ENCODE data around the gene COX6B1.
"Not testable (repeated sequence)": the region's sequence is repeated elsewhere in the genome, so short reads cannot be mapped to it uniquely, and the experiment has no call there.

The COX6B1 gene

GRCh38 chr19:35669566-35669965, 21.4 kb downstream of the COX6B1 start:
- DNase-seq: no peak

- DNase-seq: no peak
Measured at GRCh38 chr19:35669974-35670373, 21.9 kb downstream of the COX6B1 start.

GRCh38 chr19:35670686-35671085, 22.6 kb downstream of the COX6B1 start:
- DNase-seq: no peak

- DNase-seq: no peak
Measured at GRCh38 chr19:35671818-35672217, 23.7 kb downstream of the COX6B1 start.

GRCh38 chr19:35673121-35673804, 25.1 kb downstream of the COX6B1 start:
- peak; percentile 11 for DNase-seq

- DNase-seq: no peak
Measured at GRCh38 chr19:35675589-35676140, 27.5 kb downstream of the COX6B1 start.

GRCh38 chr19:35689836-35690235, 41.7 kb downstream of the COX6B1 start:
- DNase-seq: no peak

- not testable (repeated sequence) for DNase-seq
Measured at GRCh38 chr19:35691106-35691505, 43.0 kb downstream of the COX6B1 start.

- DNase-seq: no peak
Measured at GRCh38 chr19:35692010-35692409, 43.9 kb downstream of the COX6B1 start.

- DNase-seq: no peak
Measured at GRCh38 chr19:35693422-35693821, 45.3 kb downstream of the COX6B1 start.

- peak; percentile 89 for DNase-seq
Measured at GRCh38 chr19:35693835-35694599, 45.9 kb downstream of the COX6B1 start.

- DNase-seq: no peak
Measured at GRCh38 chr19:35695895-35696422, 47.8 kb downstream of the COX6B1 start.

GRCh38 chr19:35696835-35697234, 48.7 kb downstream of the COX6B1 start:
- DNase-seq: no peak

- peak; percentile 89 for DNase-seq
Measured at GRCh38 chr19:35702223-35703012, 54.3 kb downstream of the COX6B1 start.

GRCh38 chr19:35703343-35703742, 55.2 kb downstream of the COX6B1 start:
- DNase-seq: no peak

GRCh38 chr19:35704218-35704617, 56.1 kb downstream of the COX6B1 start, which contains the start of gene ZBTB32:
ZBTB32 (plus strand) TSS chr19:35704558; CDS start chr19:35714627, 10,069 bp downstream.
- no peak for DNase-seq

All from effector CD4-positive, alpha-beta T cell (primary cell).